Right cardiac atrium (tissue), 5 donors: Measurements from ENCODE around the gene NUP62. TPM values are rescaled to one million over a fixed set of nuclear protein-coding genes. Genes with fewer than 3 reads are reported as not detected.
"Not testable (repeated sequence)": the region's sequence is repeated elsewhere in the genome, so short reads cannot be mapped to it uniquely, and the experiment has no call there.

Experiments used
- ATAC-seq, 2 donors: fragments of 200-7000 bp; cut with Tn5 transposase; one replicate each; pipeline versions ENCODE4 v1.8.0 to v1.9.1; 2020; ENCODE audit warnings: moderate library complexity in 2 of 2, mild to moderate bottlenecking in 1 of 2
- DNase-seq, 3 donors: peaks; one replicate each; pipeline ENCODE4 v3.0.0-alpha.2; 2020
- H3K27ac ChIP-seq: one replicate; pipeline ENCODE4 v1.5.1; 2013; ENCODE audit warnings: mild to moderate bottlenecking, low read length, control low read depth, moderate library complexity
- H3K27me3 ChIP-seq: one replicate; pipeline ENCODE4 v1.6.1; 2013; ENCODE audit not compliant: control insufficient read depth, insufficient read depth
- H3K4me1 ChIP-seq: one replicate; pipeline ENCODE4 v1.6.1; 2013; ENCODE audit warnings: low read length; ENCODE audit not compliant: control insufficient read depth, insufficient read depth
- H3K4me3 ChIP-seq: one replicate; pipeline ENCODE4 v1.5.1; 2013; ENCODE audit warnings: low read length, control low read depth
- H3K9me3 ChIP-seq: one replicate; pipeline ENCODE4 v1.6.1; 2013; ENCODE audit warnings: low read length; ENCODE audit not compliant: control insufficient read depth
- WGBS: extraction: QIAGEN DNeasy Blood & Tissue Kit; methylation state at CpG from one replicate; pipeline ENCODE4 v1.1.7; 2013; 5-methylcytosine and 5-hydroxymethylcytosine counted together
- intact Hi-C, 4 donors: fragments of 100-400 bp; cut with DNase I; formaldehyde crosslinking; loops; one replicate each; pipeline versions ENCODE4 v1.11.0 to v1.14.0; 2022 to 2023
- long read RNA-seq, 4 donors: library from polyadenylated mRNA; unstranded; transcript quantifications; one replicate each; pipeline ENCODE4 v2.0.0, GENCODE V29; 2020 to 2021
- polyA plus RNA-seq: library from polyadenylated mRNA; stranded (reverse); fragments of 200-250 nt; gene quantifications from one replicate; pipeline ENCODE4 v1.2.3, GENCODE V29; 2013
- total RNA-seq, 4 donors: library from RNA; stranded (reverse); fragmentation: NEBNext Ultra II Directional; extraction: Animal tissue kit (Norgen Biotek cat#: 25700); gene quantifications; one replicate each; pipeline ENCODE4 v1.2.1, GENCODE V29; 2021
- donor health status: healthy with polysubstance abuse.
- donor health status: DM: no; HTN: yes; CAD: no.
- donor health status: DM: no; HTN: no; CAD: no.
- donor health status: DM: no; HTN: yes; CAD: no; lungs with severe emphysema.
- donor health status: DM: yes; HTN: yes; CAD: no.

NUP62 gene, protein sequence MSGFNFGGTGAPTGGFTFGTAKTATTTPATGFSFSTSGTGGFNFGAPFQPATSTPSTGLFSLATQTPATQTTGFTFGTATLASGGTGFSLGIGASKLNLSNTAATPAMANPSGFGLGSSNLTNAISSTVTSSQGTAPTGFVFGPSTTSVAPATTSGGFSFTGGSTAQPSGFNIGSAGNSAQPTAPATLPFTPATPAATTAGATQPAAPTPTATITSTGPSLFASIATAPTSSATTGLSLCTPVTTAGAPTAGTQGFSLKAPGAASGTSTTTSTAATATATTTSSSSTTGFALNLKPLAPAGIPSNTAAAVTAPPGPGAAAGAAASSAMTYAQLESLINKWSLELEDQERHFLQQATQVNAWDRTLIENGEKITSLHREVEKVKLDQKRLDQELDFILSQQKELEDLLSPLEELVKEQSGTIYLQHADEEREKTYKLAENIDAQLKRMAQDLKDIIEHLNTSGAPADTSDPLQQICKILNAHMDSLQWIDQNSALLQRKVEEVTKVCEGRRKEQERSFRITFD
- 10 to 100 TPM; 25.9 to 34.0 (median 29.7) TPM for total RNA-seq
- 19.9 TPM for polyA plus RNA-seq
- long read RNA-seq, donor 1, transcript NUP62-202 (2 exons, 3,479 nt) = major isoform, 14 of 54 reads
- long read RNA-seq, donor 1, partial matches to known transcripts = 1 of 54 reads
- long read RNA-seq, donor 1, other reads (novel, unspliced or antisense) = 30 of 54 reads
- long read RNA-seq, donor 2, transcript NUP62-202 (2 exons, 3,479 nt) = major isoform, 11 of 37 reads
- long read RNA-seq, donor 2, transcript NUP62-222 (3 exons, 587 nt) = minor isoform, 5 of 37 reads
- long read RNA-seq, donor 2, partial matches to known transcripts = 1 of 37 reads
- long read RNA-seq, donor 2, other reads (novel, unspliced or antisense) = 12 of 37 reads
- long read RNA-seq, donor 3, transcript NUP62-202 (2 exons, 3,479 nt) = major isoform, 54 of 147 reads
- long read RNA-seq, donor 3, transcript NUP62-201 (3 exons, 2,870 nt) = minor isoform, 18 of 147 reads
- long read RNA-seq, donor 3, transcript NUP62-211 (3 exons, 2,053 nt) = minor isoform, 11 of 147 reads
- long read RNA-seq, donor 3, partial matches to known transcripts = 1 of 147 reads
- long read RNA-seq, donor 3, other reads (novel, unspliced or antisense) = 53 of 147 reads
- long read RNA-seq, donor 4, transcript NUP62-202 (2 exons, 3,479 nt) = major isoform, 13 of 39 reads
- long read RNA-seq, donor 4, transcript NUP62-201 (3 exons, 2,870 nt) = minor isoform, 5 of 39 reads
- long read RNA-seq, donor 4, partial matches to known transcripts = 0 of 39 reads
- long read RNA-seq, donor 4, other reads (novel, unspliced or antisense) = 15 of 39 reads

DNA sequence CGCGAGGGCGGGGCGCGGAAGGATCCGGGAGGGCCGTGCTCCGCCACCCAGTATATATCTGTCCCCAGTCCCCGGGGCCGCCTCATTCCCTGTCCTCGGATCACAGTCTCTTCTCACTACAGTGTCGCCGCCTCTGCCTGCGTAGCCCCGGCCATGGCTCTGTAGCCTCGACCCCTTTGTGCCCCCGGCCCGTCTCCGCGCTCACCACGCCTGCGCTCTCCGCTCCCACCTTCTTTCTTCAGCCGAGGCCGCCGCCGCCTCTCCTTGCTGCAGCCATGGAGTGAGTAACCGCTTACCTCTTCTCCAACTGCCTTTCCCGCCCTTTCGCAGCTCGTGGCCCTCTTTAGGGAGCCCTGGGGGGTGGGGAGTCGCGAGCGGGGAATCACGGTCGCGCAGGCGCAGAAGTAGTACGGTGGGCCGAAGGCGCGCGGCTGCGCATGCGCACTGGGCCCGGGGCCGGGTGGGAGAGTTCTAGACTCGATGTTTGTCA, at the start of gene NUP62, which contains the start of gene ATF5:
NUP62 (minus strand) TSS at position 384 of the 490 bp plus-strand sequence. CDS start 19,697 bp downstream, outside the sequence.
ATF5 (plus strand) TSS at position 85 of the 490 bp plus-strand sequence. CDS start 1,646 bp downstream, outside the sequence.
- Histone ChIP-seq H3K4me3 (peak within 1 kb of the TSS; percentile 57), H3K27ac (peak within 1 kb of the TSS; percentile 61), H3K9me3 (no peaks in the 10 kb centered on the region), H3K27me3 (no peaks in the 10 kb centered on the region), H3K4me1 (peaks cover 6% of the 10 kb centered on the region)
- intact Hi-C loops = no loop called here
- ATAC-seq (peak; percentile 76 to 82), DNase-seq (peak; percentile 92 to 97 (median 96))
- under 1% methylated on average over 48 of the region's 48 CpGs for WGBS

DNA sequence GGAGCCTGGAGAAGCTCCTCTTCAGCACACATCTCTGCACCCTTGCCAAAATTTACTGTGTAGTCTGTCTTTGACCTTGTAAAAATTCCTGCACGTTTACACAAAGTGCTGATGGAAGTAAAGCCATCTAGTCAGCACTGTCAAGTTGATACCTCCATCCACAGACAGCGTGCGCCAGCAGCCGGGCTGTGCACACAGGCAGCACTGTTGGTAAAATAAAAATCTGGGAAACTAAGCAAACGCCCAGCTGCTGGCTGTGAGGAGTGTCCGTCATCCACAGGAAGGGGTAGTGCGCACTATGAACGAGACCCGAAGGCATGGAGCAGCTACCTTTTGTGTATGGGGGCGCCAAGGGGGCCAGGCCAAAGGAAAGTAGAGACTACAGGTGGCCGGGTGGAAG, 49.0 kb upstream of the NUP62 start:
- ATAC-seq (no peak), DNase-seq (peak in 1 of 3 donors; percentile 16)
- Histone ChIP-seq H3K4me1 (no peaks in the 10 kb centered on the region), H3K9me3 (no peaks in the 10 kb centered on the region), H3K4me3 (no peak overlapping the region), H3K27me3 (no peaks in the 10 kb centered on the region), H3K27ac (no peak overlapping the region)
- 82% methylated on average over 11 of the region's 11 CpGs for WGBS
- intact Hi-C loops = no loop called here

DNA sequence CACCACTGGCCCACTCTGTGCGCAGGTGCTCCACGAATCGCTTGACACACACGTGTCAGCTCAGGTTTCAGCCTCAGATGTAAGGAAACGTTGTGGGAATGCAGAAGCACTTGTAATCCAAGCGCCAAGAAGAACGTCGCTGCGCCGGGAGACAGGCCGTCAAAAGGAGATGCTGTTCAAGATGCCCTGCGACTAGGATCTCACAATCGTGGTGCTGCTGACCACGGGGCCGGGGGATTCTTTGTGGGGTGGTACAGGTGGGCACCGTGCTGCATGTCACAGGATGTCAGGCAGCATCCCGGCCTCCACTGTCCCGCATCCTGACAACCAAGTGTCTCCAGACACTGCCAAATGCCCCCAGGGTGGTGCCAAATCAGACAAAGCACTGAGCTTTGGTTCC, 48.6 kb upstream of the NUP62 start:
- H3K4me1 ChIP-seq = no peaks in the 10 kb centered on the region
- H3K27me3 ChIP-seq = no peaks in the 10 kb centered on the region
- ATAC-seq = no peak
- H3K9me3 ChIP-seq = no peaks in the 10 kb centered on the region
- intact Hi-C loops = no loop called here
- WGBS = 87% methylated on average over 18 of the region's 18 CpGs
- no peak overlapping the region for H3K27ac ChIP-seq
- H3K4me3 ChIP-seq = no peak overlapping the region
- peak in 1 of 3 donors; percentile 17 for DNase-seq

DNA sequence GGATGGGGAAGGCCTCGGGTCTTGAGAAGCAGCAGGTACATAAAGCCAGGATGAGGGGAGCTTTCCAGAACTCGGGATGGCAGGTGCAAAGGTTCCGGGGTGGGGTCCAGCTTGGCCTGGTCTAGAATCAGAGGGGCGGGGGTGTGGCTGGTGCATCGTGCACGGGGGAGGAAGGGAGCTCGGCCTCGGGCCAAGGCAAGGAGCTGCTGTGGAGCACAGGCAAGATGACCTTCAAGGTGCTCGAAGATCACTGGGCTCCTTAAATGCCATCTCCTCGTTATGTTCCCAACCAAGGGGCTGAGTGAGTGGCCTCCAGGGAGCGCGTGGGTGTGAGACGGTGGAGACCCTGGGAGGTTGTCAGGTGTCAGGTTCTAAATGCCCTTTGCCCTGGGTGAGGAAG, 47.8 kb upstream of the NUP62 start:
- Histone ChIP-seq H3K27ac (no peak overlapping the region), H3K27me3 (no peaks in the 10 kb centered on the region), H3K4me3 (no peak overlapping the region), H3K9me3 (no peaks in the 10 kb centered on the region), H3K4me1 (no peaks in the 10 kb centered on the region)
- intact Hi-C loops = no loop called here
- WGBS = 84% methylated on average over 13 of the region's 13 CpGs
- ATAC-seq = no peak
- peak in 1 of 3 donors; percentile 16 for DNase-seq

DNA sequence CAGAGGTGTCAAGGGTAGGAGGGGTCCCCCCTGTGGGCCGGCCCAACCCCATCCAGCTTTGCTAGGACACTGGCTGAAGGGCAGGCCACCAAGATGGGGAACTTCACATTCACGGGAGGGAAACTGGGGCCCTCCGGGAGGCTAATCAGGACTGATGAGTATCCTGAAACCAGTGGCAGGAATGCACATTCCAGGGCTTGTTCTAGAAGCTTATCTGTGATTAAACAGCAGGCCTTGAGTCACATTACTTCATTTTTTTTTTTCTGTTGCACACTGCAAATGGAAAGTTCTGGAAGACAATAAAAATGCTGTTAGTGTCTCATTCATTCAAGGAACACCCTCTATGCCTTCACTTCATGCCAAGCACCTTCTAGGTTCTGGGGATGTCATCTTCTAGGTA, 47.2 kb upstream of the NUP62 start:
- ATAC-seq = no peak
- peak in 1 of 3 donors; percentile 24 for DNase-seq
- intact Hi-C loops = no loop called here
- Histone ChIP-seq H3K4me1 (no peaks in the 10 kb centered on the region), H3K27ac (no peak overlapping the region), H3K9me3 (no peaks in the 10 kb centered on the region), H3K27me3 (no peaks in the 10 kb centered on the region), H3K4me3 (no peak overlapping the region)
- 61% methylated on average over 3 of the region's 3 CpGs for WGBS

DNA sequence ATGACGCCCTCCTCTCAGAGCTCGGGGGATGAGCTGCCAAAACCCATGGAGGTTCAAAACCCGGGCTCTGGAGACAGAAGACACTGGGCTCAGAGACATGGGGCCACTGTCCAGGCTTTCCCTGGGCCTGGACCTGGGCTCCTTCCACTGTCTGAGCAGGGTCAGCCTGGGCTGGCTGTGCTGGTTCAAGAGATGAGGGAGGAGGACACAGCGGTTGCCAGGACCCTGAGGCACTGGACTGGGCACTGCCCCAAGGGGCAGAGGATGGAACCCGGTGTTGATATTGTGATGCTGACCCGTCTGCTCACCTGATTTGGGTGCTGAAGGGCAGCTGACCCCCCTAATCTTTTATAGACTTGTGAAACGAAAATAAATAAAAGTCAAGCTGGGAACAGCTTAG, 45.7 kb upstream of the NUP62 start:
- Histone ChIP-seq H3K27ac (no peak overlapping the region), H3K4me1 (no peaks in the 10 kb centered on the region), H3K4me3 (no peak overlapping the region), H3K27me3 (no peaks in the 10 kb centered on the region), H3K9me3 (no peaks in the 10 kb centered on the region)
- DNase-seq (peak in 1 of 3 donors; percentile 45), ATAC-seq (no peak)
- WGBS = 78% methylated on average over 7 of the region's 7 CpGs
- intact Hi-C loops = no loop called here

DNA sequence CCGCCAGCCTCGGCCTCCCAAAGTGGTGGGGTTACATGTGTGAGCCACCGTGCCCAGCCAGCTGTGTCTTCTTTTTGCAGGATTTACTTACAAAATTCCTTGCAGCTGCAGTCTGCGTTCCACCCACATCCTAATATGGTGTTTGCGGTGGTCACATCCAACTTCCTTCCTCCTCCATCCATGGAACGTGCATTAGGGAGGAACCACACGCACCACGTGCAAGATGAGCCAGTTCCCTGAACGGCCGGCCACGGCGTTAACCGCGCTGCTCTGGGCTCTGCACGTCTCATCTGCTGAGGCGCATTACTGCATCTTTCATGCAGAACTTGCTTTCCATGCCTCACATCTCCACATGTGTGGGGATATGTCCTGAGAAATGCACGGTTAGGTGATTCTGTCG, 44.7 kb upstream of the NUP62 start:
- Histone ChIP-seq H3K9me3 (no peaks in the 10 kb centered on the region), H3K4me3 (no peak overlapping the region), H3K27ac (no peak overlapping the region), H3K4me1 (no peaks in the 10 kb centered on the region), H3K27me3 (no peaks in the 10 kb centered on the region)
- WGBS = 85% methylated on average over 18 of the region's 18 CpGs
- ATAC-seq (no peak), DNase-seq (peak in 2 of 3 donors; percentile 39 to 64)
- intact Hi-C loops = no loop called here

DNA sequence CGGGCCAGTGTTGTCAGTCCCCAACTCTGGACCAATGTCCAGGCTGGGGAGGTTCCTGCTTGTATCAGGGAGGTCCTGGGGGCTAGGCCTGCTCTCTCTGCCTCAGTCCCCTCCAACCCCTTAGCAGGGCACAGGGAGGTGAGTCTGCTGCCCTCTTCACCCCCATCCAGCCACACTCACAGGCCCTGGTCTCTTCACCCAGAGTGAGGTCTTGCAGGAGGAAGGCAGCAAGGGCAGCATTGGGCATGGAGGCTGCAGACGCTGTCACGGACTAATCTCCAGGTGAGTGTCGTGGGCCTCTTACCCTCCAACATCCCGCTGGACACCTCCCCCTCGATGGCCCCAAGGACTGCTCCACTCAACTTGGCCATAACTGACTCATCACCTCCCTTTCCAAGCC, 43.5 kb upstream of the NUP62 start:
- H3K27ac ChIP-seq = no peak overlapping the region
- no peak for DNase-seq

DNA sequence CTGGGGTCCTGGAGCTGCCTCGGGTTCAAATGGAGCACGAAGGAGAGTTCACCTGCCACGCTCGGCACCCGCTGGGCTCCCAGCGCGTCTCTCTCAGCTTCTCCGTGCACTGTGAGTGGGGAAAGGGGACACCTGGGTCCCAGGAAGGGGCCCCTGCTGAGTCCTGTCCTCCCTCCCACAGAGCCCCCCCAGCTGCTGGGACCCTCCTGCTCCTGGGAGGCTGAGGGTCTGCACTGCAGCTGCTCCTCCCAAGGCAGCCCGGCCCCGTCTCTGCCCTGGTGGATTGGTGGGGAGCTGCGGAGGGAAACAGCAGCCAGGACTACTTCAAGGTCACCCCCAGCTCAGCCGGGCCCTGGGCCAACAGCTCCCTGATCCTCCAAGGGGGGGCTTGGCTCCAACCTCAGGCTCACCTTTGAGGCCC, 42.7 kb upstream of the NUP62 start:
- no peak for ATAC-seq
- Histone ChIP-seq H3K27ac (no peak overlapping the region), H3K27me3 (no peaks in the 10 kb centered on the region), H3K4me3 (no peak overlapping the region), H3K9me3 (no peaks in the 10 kb centered on the region), H3K4me1 (no peaks in the 10 kb centered on the region)
- intact Hi-C loops = no loop called here
- peak in 1 of 3 donors; percentile 70 for DNase-seq
- 60% methylated on average over 12 of the region's 12 CpGs for WGBS

More for the DNA sequence above, 43.5 kb upstream of the NUP62 start:
- H3K27me3 ChIP-seq = no peaks in the 10 kb centered on the region
- intact Hi-C loops = no loop called here
- no peaks in the 10 kb centered on the region for H3K4me1 ChIP-seq
- WGBS = 85% methylated on average over 6 of the region's 6 CpGs
- no peaks in the 10 kb centered on the region for H3K9me3 ChIP-seq
- no peak overlapping the region for H3K4me3 ChIP-seq
- no peak for ATAC-seq

DNA sequence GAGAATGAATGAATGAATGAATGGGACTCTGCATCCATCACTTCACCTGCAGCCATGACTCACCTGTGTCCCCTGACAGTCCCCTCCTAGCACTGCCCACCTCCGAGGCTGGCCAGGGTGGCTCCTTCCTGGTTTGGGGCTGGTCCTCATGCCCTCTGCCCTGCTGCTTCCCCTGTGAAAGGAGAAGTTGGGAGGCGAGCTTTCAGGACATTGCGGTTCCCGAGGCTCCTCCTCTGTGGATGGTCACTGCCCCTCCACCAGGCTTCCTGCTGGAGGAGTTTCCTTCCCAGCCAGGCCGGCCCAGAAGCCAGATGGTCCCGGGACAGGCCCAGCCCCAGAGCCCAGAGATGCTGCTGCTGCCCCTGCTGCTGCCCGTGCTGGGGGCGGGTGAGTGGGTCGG, 40.1 kb upstream of the NUP62 start:
- H3K27ac ChIP-seq, H3K9me3 ChIP-seq, H3K4me1 ChIP-seq, DNase-seq, H3K4me3 ChIP-seq, H3K27me3 ChIP-seq, intact Hi-C loops: not testable (repeated sequence)
- WGBS = 15% methylated on average over 4 of the region's 9 CpGs
- peak; percentile 59 to 61 for ATAC-seq
